ENCODE data around the gene PTH2. TPM values are rescaled to one million over a fixed set of nuclear protein-coding genes. Genes with fewer than 3 reads are reported as not detected.

Gene PTH2
- polyA plus RNA-seq, 3 donors, result not detected

DNA sequence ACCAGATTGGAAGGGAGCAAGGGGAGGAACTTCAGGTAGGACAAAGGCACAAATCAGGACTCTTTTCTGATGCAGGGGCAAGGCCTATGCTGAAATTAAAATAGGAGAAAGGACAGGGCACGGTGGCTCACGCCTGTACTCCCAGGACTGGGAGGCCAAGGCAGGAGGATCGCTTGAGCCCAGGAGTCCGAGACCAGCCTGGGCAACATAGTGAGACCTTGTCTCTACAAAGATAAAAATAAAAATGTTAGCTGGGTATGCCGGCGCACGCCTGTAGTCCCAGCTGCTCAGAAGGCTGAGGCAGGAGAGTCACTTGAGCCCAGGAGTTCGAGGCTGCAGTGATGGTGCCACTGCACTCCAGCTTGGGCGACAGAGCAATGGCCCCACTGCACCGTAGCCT is 12.4 kb upstream of the PTH2 start:
- whole genome bisulfite sequencing, 3 donors, result 86 to 91% (median 89%) methylated on average over 10 of the region's 10 CpGs

DNA sequence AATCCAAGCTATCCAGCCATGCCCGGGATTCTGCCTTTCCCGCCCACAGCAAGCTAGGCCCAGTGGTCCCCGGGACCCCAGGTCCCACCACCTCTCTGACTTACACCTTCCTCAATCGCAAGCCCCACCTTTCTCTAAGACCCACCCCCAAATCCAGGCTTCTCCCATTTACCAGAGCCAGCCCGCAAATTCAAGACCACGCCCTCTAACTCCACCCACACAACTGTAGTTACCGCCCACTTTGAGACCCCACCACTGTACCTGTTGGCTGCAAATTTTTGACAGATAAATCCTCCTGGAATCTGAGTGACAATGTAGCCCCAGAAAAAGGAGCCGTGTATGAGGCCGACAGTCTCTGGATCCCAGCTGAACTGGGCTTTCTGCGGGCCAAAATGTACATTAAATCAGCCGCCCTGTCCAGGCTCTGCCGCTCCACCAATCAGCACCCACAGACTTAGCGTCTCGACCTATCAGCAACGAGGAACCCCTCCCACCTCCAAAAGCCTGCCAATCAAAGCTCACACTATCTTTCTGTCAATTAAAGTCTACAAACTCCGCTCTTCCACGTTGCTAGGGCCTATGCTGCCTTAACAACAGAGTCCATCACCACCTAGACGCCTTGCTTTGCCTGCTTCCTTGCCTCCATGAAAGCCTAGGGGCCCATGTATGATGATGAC is 11.8 kb upstream of the PTH2 start:
- no peak overlapping the region for H3K27ac ChIP-seq (ENCODE audit: low read depth, low read length)
- WGBS, 3 donors, result 85 to 90% (median 87%) methylated on average over 18 of the region's 18 CpGs

More for the DNA sequence above, 12.4 kb upstream of the PTH2 start:
- no peak overlapping the region for H3K27ac ChIP-seq (ENCODE audit: low read depth, low read length)

DNA sequence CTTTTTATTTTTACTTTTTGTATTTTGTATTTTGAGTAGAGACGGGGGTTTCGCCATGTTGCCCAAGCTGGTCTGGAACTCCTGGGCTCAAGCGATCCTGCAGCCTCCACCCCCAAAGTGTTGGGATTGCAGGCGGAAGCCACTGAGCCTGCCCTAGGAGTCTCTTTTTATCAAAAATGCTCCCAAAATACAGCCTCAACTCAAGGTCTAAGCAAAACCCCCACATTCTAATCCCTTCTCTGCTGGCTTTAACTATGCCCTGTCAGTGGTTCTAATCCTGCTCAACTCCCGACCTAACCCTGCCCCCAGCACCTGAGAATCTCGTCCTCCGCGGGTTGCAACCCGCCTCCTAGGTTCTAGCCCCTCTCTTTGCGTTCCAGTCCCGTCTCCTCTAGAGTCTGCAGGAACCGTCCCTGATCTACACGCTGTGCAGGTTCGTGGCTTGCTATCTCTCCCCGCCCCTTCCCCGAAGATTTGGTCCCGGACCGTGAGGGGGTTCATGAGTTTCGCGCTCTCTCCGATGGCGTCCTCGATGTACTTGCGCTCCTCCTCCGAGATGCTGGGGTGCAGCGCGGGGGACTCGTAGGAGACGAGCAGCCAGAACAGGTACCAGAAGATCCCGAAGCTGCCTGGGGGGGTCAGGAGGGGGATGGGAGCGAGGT is 10.1 kb upstream of the PTH2 start:
- no peak overlapping the region for H3K27ac ChIP-seq (ENCODE audit: low read depth, low read length)
- WGBS, 3 donors, result 14 to 46% (median 34%) methylated on average over 31 of the region's 31 CpGs

DNA sequence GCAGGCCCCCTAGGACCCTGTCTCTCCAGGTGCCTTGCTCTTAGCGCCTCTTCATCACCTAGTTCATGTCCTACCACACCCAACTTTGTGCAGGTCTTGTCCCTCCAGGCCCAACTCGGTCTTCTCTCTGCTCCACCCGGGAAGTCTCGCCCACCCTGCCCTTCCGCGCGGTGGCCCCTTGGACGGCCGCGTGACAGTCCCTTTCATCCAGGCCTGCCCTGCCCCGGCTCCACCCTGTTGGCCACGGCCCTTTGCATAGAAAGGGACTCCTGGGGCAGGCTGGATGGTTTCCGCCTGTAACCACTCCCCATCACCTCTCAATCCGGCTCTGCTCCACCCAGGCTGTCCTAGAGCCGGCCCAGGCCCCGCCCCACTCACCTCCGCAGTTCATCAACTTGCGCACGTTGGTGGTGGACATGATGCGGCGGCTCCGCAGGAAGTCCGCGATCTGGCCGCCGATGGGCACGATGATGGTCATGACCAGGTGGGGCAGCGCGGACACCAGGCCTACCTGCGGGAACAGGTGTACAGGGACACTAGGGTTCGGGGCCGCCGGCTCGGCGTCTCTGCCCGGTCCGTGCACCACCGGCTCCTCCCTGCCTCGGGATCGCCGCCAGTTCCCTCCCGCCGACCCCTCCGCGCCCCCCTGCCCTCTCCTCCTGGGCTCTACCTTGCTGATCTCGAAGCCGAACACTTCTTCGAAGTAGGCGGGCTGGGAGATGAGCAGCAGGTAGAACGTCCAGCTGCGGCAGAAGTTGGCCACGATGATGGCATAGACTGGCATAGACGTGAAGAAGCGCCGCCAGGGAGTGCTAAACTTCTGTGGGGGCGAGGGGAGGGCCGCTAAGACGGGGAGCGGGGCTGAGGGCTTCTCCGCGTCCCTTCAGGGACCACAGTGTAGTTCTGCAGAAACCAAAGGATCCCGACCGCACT is 9.2 kb upstream of the PTH2 start:
- H3K27ac ChIP-seq (ENCODE audit: low read depth, low read length), result no peak overlapping the region
- WGBS, 3 donors, result 11 to 38% (median 24%) methylated on average over 54 to 63 of the region's 63 CpGs

DNA sequence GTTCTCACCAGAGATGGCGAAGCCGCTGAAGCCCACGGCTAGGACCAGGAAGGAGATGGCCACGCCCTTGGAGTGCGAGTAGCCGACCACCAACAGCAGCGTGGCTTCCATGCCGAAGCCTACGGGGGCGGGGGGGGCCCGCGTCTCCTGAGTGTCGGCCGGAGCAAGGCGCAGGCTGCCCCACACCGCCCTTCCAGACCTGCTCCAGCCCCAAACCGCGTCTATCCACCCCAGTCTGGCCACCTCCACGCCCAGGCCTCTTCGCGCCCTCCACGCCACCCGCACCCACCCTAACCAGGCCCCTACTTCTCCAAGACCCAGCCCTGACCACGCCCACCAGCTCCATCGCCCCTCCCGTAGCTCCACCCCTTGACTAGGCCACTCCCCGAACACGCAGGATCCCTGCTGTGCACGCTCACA is 8.1 kb upstream of the PTH2 start:
- H3K27ac ChIP-seq (ENCODE audit: low read depth, low read length), result no peak overlapping the region
- 27 to 65% (median 53%) methylated on average over 23 to 29 of the region's 29 CpGs for WGBS, 3 donors

DNA sequence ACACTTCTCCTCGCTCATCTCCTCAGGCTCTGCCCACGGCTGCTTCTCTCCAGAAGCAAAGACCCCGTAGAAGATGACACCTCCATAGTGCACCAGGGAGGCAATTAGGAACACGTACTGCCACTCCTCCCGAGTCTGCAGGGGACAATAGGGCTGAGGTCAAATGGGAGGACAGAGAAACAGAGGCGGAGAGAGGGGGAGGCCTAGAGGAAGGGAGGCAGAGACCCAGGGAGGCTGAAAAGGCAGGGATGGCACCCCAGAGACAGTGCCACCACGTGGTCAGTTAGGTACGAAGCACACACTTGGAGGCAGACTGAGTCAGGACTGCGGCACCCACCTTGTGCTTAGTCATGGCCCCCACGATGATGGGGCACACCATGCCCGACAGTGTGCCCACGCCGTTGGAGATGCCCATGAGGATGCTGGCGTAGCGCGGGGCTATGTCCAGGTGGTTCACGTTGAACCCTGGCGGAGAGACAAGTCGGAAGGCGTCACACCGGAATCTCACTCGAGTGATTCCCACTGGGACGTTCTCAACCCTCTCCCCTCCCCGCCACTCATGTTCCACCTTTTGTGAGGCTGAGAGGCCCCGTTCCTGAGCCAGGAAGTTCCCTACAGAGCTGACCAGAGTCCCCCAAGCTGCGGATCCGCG is 7.6 kb upstream of the PTH2 start:
- H3K27ac ChIP-seq (ENCODE audit: low read depth, low read length), result no peak overlapping the region
- WGBS, 3 donors, result 62 to 72% (median 64%) methylated on average over 28 of the region's 28 CpGs

DNA sequence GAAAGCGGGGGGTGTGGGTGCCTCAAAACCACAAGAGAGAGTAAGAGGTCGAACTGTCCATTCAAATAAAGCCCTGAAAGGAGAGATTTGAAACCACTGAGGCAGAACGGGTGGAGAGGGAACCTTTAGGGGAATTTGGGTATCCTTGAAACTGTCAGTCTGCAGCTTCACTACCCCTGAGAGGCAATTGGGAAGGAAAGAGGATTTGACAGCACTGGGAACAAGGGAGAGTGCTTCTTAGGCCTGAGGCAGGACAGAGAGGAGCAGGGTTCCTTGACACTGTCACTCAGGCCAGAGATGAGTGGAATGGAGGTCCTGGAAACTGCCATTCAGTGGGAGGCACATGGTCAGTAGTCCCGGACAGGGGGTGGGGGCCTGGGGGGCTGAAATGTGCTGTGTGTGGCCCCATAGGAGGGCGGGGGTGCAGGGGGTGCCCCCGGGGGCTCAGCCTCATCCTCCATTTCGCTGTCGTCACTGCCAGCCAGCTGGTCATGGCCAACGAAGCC is 7.0 kb upstream of the PTH2 start:
- H3K27ac ChIP-seq (ENCODE audit: low read depth, low read length), result no peak overlapping the region
- 70 to 78% (median 72%) methylated on average over 9 of the region's 9 CpGs for WGBS, 3 donors

DNA sequence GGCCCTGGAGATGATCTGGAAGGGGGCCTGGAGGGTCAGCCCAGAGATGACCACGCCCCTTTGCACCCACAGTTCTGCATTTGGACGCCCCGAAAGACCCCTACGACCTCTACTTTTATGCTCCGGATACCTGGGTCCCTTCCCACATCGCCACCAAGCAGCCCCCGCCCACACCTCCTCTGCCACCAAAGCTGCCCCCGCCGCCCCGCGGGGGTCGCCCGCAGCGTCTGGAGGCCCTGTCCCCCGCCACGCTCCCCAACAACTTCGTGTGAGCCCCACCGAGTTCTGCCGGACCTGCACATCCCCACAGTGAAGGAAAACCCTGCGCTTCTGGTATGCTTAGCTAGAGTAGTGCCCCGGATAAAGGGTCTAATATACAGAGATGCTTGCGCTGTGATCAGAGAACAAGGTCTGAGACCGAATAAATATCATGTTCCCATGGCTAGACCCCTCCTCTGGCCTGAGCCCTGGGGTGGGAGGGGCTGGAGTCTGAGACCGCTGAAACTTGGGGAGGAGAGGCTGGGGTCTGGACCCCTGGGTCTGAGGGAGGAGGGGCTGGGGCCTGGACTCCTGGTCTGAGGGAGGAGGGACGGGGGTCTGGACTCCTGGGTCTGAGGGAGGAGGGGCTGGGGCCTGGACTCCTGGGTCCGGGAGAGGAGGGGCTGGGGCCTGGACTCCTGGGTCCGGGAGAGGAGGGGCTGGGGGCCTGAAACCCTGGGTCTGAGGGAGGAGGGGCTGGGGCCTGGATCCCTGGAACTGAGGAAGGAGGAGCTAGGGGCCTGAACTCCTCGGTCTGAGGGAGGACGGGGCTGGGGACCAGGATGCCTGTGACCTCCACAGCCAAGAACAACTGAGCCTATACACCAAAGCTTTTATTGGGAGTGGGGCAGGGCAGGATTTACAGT is 5.6 kb upstream of the PTH2 start:
- 15% methylated on average over 28 to 29 of the region's 29 CpGs for WGBS, 3 donors
- H3K27ac ChIP-seq (ENCODE audit: low read depth, low read length), result no peak overlapping the region

DNA sequence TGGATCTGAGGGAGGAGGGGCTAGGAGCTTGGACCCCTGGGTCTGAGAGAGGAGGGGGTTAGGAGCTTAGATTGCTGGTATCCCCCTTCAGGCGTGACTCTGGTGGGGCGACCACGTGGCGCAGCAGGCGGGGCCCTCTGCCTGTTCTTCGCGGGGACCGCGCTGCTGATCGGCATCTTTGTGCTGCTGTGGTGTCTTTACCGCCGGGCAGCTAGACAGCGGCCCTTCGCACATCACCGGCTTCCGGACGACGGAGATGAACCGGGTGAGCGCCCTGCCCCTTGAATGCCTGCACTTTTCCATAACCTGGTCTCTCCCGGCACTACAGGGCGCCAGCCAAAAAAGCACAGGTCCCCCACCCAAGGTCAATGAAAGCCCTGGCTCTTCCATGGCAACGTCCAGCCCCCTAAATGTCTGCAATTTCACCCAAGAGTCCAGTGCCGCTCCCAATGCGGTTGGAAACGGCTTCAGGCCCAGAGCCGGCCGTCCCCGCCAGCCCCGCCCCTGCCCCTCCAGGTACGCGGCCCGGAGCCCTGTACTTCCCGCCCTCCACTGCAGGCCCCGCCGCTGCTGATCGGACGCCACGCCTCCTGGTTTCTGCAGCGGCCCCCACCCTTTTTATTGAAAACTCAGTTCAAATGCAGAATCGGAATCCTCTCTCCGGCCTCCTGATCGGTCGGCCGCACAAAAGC is 4.8 kb upstream of the PTH2 start:
- no peak overlapping the region for H3K27ac ChIP-seq (ENCODE audit: low read depth, low read length)
- 1 to 2% (median 2%) methylated on average over 45 of the region's 45 CpGs for WGBS, 3 donors

DNA sequence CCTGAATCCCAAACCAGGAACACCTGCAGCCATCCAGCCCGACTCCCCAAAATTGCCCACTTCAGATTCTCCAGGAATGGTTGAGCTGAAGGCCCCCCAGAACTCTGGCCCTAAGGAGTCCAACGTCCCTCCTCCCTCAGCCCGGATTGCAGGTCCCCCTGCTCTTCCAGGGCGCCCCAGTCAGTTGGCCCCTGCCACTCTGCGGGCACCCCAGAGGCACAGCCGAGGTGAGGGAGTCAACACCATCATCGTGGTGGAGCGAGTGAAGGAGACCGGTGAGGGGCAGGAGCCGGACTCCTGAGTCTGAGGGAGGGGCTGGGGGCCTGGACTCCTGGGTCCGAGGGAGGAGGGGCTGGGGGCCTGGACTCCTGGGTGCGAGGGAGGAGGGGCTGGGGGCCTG is 4.1 kb upstream of the PTH2 start:
- WGBS, 3 donors, result 54 to 59% (median 55%) methylated on average over 10 to 12 of the region's 12 CpGs
- no peak overlapping the region for H3K27ac ChIP-seq (ENCODE audit: low read depth, low read length)

DNA sequence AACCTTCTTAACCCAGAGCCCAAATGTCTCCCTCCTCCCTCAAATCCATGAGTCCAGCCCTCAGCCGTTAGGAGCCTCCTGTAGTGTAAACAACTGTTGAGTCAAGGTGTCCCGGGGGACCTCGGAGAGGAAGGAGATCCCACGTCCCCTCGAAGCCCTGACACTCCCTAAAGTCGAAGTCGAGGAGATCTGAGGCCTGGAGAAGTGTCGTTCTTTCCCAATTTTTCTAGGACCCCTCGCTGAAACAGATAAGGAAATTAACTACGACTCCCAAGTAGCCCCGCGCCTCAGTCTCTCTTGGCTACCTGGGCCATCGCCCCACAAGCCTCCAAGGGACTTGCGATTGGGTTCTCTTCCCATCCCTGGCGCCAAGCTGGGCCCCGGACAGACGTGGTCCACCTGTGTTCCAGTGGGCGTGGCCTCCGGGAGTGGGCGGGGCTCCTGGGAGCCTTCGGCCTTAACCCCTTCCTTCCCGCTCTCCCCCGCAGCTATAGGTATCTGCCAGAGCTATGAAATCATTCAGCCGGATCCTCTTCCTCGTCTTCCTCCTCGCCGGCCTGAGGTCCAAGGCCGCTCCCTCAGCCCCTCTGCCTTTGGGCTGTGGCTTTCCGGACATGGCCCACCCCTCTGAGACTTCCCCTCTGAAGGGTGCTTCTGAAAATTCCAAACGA is 2.8 kb upstream of the PTH2 start:
- WGBS, 3 donors, result 4 to 5% (median 5%) methylated on average over 30 of the region's 30 CpGs
- no peak overlapping the region for H3K27ac ChIP-seq (ENCODE audit: low read depth, low read length)

DNA sequence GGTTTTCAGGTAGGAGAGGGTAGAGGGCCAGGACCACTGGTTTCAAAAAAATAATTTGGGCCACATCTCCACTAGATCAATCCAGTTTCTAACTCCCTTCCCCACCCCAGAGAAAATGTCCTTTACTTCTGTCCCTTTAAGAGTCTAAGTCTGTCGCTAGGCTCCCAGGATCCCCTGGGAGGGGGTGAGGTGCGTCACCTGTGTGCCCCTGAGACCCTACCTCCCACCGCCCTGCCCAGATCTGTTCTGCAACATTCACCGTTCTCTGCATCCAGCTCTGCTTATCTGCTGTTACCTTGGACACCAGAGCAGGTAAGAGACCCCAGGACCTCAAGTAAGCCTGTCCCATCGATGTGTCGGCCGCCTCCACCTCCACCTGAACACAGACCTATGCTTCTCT is 1.9 kb upstream of the PTH2 start, which contains the start of gene GFY:
Gene GFY (plus strand): TSS at position 211 of the 400 bp plus-strand sequence. CDS start 1,043 bp downstream, outside the sequence.
- whole genome bisulfite sequencing, 3 donors, result 29 to 64% (median 62%) methylated on average over 7 of the region's 7 CpGs

DNA sequence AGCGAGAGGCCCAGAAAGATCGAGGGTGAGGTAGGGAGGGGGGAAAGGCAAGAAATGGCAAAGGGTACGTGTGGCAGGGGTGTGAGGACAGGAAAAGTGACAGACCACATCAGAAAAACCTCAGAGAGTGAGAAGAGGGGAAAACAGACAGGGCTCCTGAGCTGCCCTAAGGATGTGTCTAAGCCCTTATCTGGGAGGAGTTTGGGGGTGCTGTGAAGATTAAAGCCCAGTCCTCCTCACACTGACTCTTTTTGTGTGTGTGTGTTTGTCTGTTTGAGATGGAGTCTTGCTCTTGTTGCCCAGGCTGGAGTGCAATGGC is 703 bp upstream of the PTH2 start:
- 12 to 21% (median 19%) methylated on average over 3 of the region's 3 CpGs for WGBS, 3 donors
- no peak overlapping the region for H3K27ac ChIP-seq (ENCODE audit: low read depth, low read length)

More for the DNA sequence above, 1.9 kb upstream of the PTH2 start, which contains the start of gene GFY:
- H3K27ac ChIP-seq (ENCODE audit: low read depth, low read length), result no peak within 1 kb of the TSS

DNA sequence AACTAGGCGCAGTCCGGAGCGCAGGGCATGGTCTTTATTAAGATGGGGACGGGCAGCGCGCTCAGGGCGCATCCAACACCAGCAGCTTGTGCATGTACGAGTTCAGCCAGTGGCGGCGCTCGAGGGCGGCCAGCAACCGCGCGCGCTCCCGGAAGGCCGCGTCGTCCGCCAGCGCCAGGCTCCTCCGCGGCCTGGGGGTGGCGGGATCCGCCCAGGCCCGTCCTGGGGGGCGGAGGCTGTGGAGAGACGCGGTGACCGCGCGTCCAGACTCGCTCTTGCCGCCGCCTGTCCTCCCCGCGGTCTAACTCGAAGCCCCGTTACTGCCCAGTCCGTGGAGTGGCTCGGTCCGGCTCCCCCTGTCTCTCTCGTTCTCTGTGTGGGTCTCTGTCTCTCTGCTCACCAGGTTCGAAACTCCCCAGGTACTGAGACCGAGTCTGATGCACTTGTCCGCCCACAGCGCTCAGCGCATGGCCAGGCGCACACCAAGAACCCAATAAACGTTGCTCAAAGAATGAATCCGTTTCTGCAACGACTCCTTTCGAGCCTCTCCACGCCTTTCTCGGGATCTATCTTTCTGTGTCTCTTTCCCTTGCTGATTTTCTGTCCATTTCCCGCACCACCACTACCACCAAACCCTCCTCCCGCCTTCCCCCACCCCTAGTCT is 702 bp downstream of the PTH2 start:
- WGBS, 3 donors, result 2 to 4% (median 3%) methylated on average over 49 to 58 of the region's 58 CpGs

DNA sequence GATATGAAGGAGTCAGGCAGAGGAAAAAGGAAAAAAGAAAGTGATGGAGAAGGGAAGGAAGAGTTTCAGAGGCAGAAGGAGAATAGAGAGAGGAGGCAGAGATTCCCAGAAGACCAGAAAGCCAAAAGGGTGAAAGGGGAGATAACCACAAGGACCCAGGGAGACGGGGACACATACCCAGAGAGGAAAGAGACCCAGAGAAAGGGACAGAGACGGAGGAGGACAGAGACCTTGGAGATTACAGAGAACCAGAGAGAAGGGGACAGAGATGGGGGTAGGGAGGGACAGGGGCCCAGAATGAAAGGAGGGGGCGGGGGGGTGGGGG is 1.4 kb downstream of the PTH2 start:
- WGBS, 3 donors, result 15 to 26% (median 25%) methylated on average over 3 of the region's 3 CpGs
- H3K27ac ChIP-seq (ENCODE audit: low read depth, low read length), result no peak overlapping the region

More for the DNA sequence above, 702 bp downstream of the PTH2 start:
- H3K27ac ChIP-seq (ENCODE audit: low read depth, low read length), result no peak overlapping the region
